HCT116 (cell line): ENCODE measurements around the gene MAPK4. TPM values are rescaled to one million over a fixed set of nuclear protein-coding genes. Genes with fewer than 3 reads are reported as not detected.
"Not testable (repeated sequence)": the region's sequence is repeated elsewhere in the genome, so short reads cannot be mapped to it uniquely, and the experiment has no call there.

Experiments
- ATAC-seq: fragments of 200-7000 bp; cut with Tn5 transposase; 2 replicates; pipeline ENCODE4 v1.9.1; 2020; ENCODE audit warnings: mild to moderate bottlenecking, moderate library complexity
- BruUV-seq: library from RNA; stranded (reverse); fragments of 400-500 nt; replicated peaks from 2 replicates; lab custom pipeline; 2021; lab: Mats Ljungman, UMichigan
- CTCF ChIA-PET: fragments of 300-600 bp; sonication (Branson Sonifier 250); formaldehyde crosslinking; loops from one replicate; lab custom pipeline; 2021; ENCODE audit warnings: antibody characterized with exemption; lab: Charles Lee
- POLR2A ChIA-PET: fragments of 300-600, 350-600 bp; sonication (Branson Sonifier 250); formaldehyde crosslinking; loops from one replicate; lab custom pipeline; 2021; ENCODE audit warnings: antibody characterized with exemption; lab: Charles Lee
- RAD21 ChIA-PET, 2 experiments: fragments of 300-600 bp; sonication (Branson Sonifier 250); formaldehyde crosslinking; loops; one replicate each; lab custom pipeline; 2023; ENCODE audit warnings: low total read pairs in 2 of 2; ENCODE audit not compliant: uncharacterized antibody in 2 of 2, unreplicated experiment in 2 of 2, low non-redundant PET in 1 of 2; lab: Charles Lee
- DNase-seq: peaks from one replicate; pipeline ENCODE4 v3.0.0-alpha.2; 2010; ENCODE audit warnings: low read depth, low spot score
- H2AFZ ChIP-seq: fragments of 200-600 bp; shearing (Covaris generic), sonication (generic); 2 replicates; pipeline ENCODE4 v1.6.1; 2017; ENCODE audit warnings: low read depth, mixed run types, mixed read lengths, antibody characterized with exemption, low read length; ENCODE audit not compliant: poor library complexity, severe bottlenecking
- H3K27ac ChIP-seq: 2 replicates; pipeline ENCODE4 v1.5.1; 2012; ENCODE audit warnings: low read depth, low read length
- H3K27me3 ChIP-seq: fragments of 200-600 bp; sonication (generic); 2 replicates; pipeline ENCODE4 v1.6.1; 2016; ENCODE audit warnings: mixed run types, low read length, mixed read lengths; ENCODE audit not compliant: insufficient read depth
- H3K36me3 ChIP-seq, 2 experiments: fragments of 200-500 bp in 1 of 2; fragments of 200-600 bp in 1 of 2; sonication (Bioruptor generic) in 1 of 2; sonication (generic) in 1 of 2; 2 replicates each; pipeline versions ENCODE4 v1.5.1 to v1.6.1; 2014 to 2016; ENCODE audit warnings: low read length in 2 of 2, inconsistent platforms in 1 of 2, mixed read lengths in 1 of 2, mixed run types in 1 of 2; ENCODE audit not compliant: insufficient read depth in 2 of 2, control insufficient read depth in 1 of 2
- H3K4me1 ChIP-seq, 2 experiments: fragments of 200-600 bp in 1 of 2; sonication (generic) in 1 of 2; 2 replicates each; pipeline versions ENCODE4 v1.5.1 to v1.6.1; 2012 to 2017; ENCODE audit warnings: low read length in 2 of 2, inconsistent platforms in 1 of 2, mild to moderate bottlenecking in 1 of 2, mixed read lengths in 1 of 2, mixed run types in 1 of 2, moderate library complexity in 1 of 2; ENCODE audit not compliant: insufficient read depth in 2 of 2, control insufficient read depth in 1 of 2
- H3K4me2 ChIP-seq: fragments of 200-600 bp; sonication (generic); 2 replicates; pipeline ENCODE4 v1.6.1; 2017; ENCODE audit warnings: mixed run types, low read length, mixed read lengths
- H3K4me3 ChIP-seq, 2 experiments: fragments of 200-600 bp in 1 of 2; sonication (generic) in 1 of 2; replicated peaks in 1 of 2; 2 replicates each; pipeline ENCODE4 v1.5.1; 2011 to 2016; ENCODE audit warnings: low read length in 2 of 2, control low read depth in 1 of 2, low read depth in 1 of 2, mild to moderate bottlenecking in 1 of 2, mixed read lengths in 1 of 2, mixed run types in 1 of 2
- H3K79me2 ChIP-seq: fragments of 200-600 bp; sonication (generic); 2 replicates; pipeline ENCODE4 v1.6.1; 2017; ENCODE audit warnings: mild to moderate bottlenecking, mixed run types, low read length, moderate library complexity, mixed read lengths; ENCODE audit not compliant: insufficient read depth
- H3K9ac ChIP-seq: fragments of 200-600 bp; sonication (generic); 2 replicates; pipeline ENCODE4 v1.6.1; 2016; ENCODE audit warnings: low read length, mixed read lengths
- H3K9me2 ChIP-seq: fragments of 200-600 bp; sonication (generic), shearing (Covaris generic); 2 replicates; pipeline ENCODE4 v1.6.1; 2017; ENCODE audit warnings: mixed run types, mild to moderate bottlenecking, moderate library complexity; ENCODE audit not compliant: insufficient read depth
- H3K9me3 ChIP-seq, 2 experiments: fragments of 200-500 bp in 1 of 2; fragments of 200-600 bp in 1 of 2; sonication (Bioruptor generic) in 1 of 2; sonication (generic) in 1 of 2; 2 replicates each; pipeline ENCODE4 v1.6.1; 2014 to 2017; ENCODE audit warnings: low read length in 2 of 2, mixed read lengths in 2 of 2, inconsistent platforms in 1 of 2, low read depth in 1 of 2, mild to moderate bottlenecking in 1 of 2, mixed run types in 1 of 2, moderate library complexity in 1 of 2; ENCODE audit not compliant: control insufficient read depth in 1 of 2, insufficient read depth in 1 of 2
- H4K20me1 ChIP-seq: fragments of 200-600 bp; sonication (generic), shearing (Covaris generic); 2 replicates; pipeline ENCODE4 v1.6.1; 2017; ENCODE audit warnings: mixed run types, mild to moderate bottlenecking, moderate library complexity; ENCODE audit not compliant: insufficient read depth
- ELF1 ChIP-seq: IDR thresholded peaks from 2 replicates; pipeline ENCODE4 v1.6.1; 2012; ENCODE audit warnings: low read depth, borderline replicate concordance
- EZH2 ChIP-seq: fragments of 200-600 bp; sonication (generic); IDR thresholded peaks from 2 replicates; pipeline ENCODE4 v1.6.1; 2017; ENCODE audit warnings: antibody characterized with exemption, mixed run types
- POLR2A ChIP-seq: IDR thresholded peaks from 2 replicates; pipeline ENCODE4 v1.7.0; 2011; ENCODE audit warnings: borderline replicate concordance; ENCODE audit not compliant: insufficient read depth, insufficient read length; ENCODE audit errors: extremely low read depth
- YY1 ChIP-seq: IDR thresholded peaks from 2 replicates; pipeline ENCODE4 v1.6.1; 2011; ENCODE audit warnings: low read length, low read depth, moderate library complexity, mild to moderate bottlenecking; ENCODE audit not compliant: insufficient replicate concordance; ENCODE audit errors: extremely low read depth
- ZNF274 ChIP-seq: fragments of 200-500 bp; sonication (Bioruptor generic); IDR thresholded peaks from 2 replicates; pipeline ENCODE4 v1.6.1; 2014; ENCODE audit warnings: mild to moderate bottlenecking, low read depth, low read length, inconsistent platforms
- intact Hi-C: fragments of 100-400 bp; cut with micrococcal nuclease; formaldehyde crosslinking; loops from 2 replicates; pipeline ENCODE4 v1.10.0; 2022
- total RNA-seq: library from RNA; stranded (reverse); gene quantifications from one replicate; pipeline ENCODE4 v1.2.1, GENCODE V29; 2021; ENCODE audit not compliant: unreplicated experiment

Gene MAPK4
- total RNA-seq, 1 experiment from 2014 or later = 0.89 TPM

DNA sequence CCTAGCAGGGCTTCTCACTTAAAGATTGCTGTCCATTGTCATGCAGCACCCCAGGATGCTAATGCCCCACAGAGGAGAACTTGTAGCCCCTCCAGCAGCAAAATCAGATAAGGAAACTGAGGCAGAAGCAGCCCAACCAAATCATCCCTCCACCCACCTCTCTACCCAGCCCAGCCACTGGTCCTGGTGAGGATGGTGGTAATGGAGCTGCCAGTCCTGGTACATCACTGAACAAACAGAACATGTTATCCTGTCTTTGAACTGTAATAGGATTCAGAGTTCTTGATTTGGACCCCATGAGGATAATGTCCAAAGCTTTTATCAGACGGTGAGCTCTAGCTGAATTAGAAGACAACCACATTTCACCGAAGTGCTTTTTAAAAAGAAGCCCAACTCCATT is 146.8 kb downstream of the MAPK4 start:
- Histone ChIP-seq H3K9me3 (no peaks in the 10 kb centered on the region), H3K4me1 (no peaks in the 10 kb centered on the region), H4K20me1 (no peaks in the 10 kb centered on the region), H2AFZ (no peak overlapping the region), H3K9ac (no peak overlapping the region), H3K27me3 (no peaks in the 10 kb centered on the region), H3K36me3 (no peaks in the 10 kb centered on the region), H3K9me2 (no peaks in the 10 kb centered on the region), H3K4me2 (no peak overlapping the region), H3K4me3 (no peak overlapping the region), H3K79me2 (no peaks in the 10 kb centered on the region), H3K27ac (no peak overlapping the region)
- ChIA-PET POLR2A (no interaction called here), RAD21 (no interaction called here), CTCF (no interaction called here)
- BruUV-seq = no TSS peak
- intact Hi-C loops = no loop called here
- no peak for TF ChIP-seq POLR2A
- no peak for TF ChIP-seq EZH2
- no peak for TF ChIP-seq ZNF274
- no peak for TF ChIP-seq YY1
- no peak for TF ChIP-seq ELF1
- ATAC-seq = no peak
- no peak for DNase-seq

DNA sequence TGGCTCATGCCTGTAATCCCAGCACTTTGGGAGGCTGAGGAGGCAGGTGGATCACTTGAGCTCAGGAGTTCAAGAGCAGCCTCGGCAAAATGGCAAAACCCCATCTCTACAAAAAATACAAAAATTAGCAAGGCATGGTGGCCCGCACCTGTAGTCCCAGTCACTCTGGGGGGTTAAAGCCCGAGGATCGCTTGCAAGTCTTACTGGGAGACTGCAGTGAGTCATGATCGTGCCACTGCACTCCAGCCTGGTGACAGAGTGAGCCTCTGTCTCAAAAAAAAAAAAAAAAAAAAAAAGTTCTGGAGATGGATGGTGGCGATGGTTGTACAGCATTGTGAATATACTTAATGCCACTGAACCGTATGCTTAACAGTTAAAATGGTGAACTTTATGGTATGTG is 147.4 kb downstream of the MAPK4 start:
- RAD21 ChIA-PET, ATAC-seq, CTCF ChIA-PET, H3K9me3 ChIP-seq, H3K4me1 ChIP-seq, H3K79me2 ChIP-seq, BruUV-seq, H2AFZ ChIP-seq, H4K20me1 ChIP-seq, H3K27me3 ChIP-seq, DNase-seq, H3K27ac ChIP-seq, H3K9me2 ChIP-seq, H3K9ac ChIP-seq, POLR2A ChIA-PET, H3K4me2 ChIP-seq, H3K4me3 ChIP-seq, intact Hi-C loops, H3K36me3 ChIP-seq: not testable (repeated sequence)
